Endodermal cell (in vitro differentiated cells): Measurements from ENCODE around the gene ORC1. TPM values are rescaled to one million over a fixed set of nuclear protein-coding genes. Genes with fewer than 3 reads are reported as not detected.

Source experiments
- DNase-seq: peaks from one replicate; pipeline ENCODE4 v3.0.0-alpha.2; 2017
- H3K27ac ChIP-seq: 2 replicates; pipeline ENCODE4 v1.5.1; 2013; ENCODE audit warnings: mild to moderate bottlenecking, low read depth, low read length, moderate library complexity
- H3K27me3 ChIP-seq: 2 replicates; pipeline ENCODE4 v1.6.1; 2013; ENCODE audit warnings: mild to moderate bottlenecking, low read length, moderate library complexity; ENCODE audit not compliant: insufficient read depth, control insufficient read depth, poor library complexity, severe bottlenecking
- H3K36me3 ChIP-seq: 2 replicates; pipeline ENCODE4 v1.7.0; 2013; ENCODE audit warnings: mild to moderate bottlenecking, low read length, moderate library complexity; ENCODE audit not compliant: control insufficient read depth, insufficient read depth
- H3K4me1 ChIP-seq: one replicate; pipeline ENCODE4 v1.7.0; 2013; ENCODE audit warnings: low read length; ENCODE audit not compliant: control insufficient read depth, insufficient read depth
- H3K4me3 ChIP-seq: 2 replicates; pipeline ENCODE4 v1.5.1; 2013; ENCODE audit warnings: mild to moderate bottlenecking, low read length, moderate library complexity
- H3K9ac ChIP-seq: 2 replicates; pipeline ENCODE4 v1.6.1; 2013; ENCODE audit warnings: mild to moderate bottlenecking, low read length, moderate library complexity; ENCODE audit not compliant: poor library complexity, severe bottlenecking; ENCODE audit errors: extremely low read depth
- H3K9me3 ChIP-seq: 2 replicates; pipeline ENCODE4 v1.6.1; 2013; ENCODE audit warnings: mild to moderate bottlenecking, low read length, moderate library complexity; ENCODE audit not compliant: control insufficient read depth
- H3K27ac Mint-ChIP-seq: 2 replicates; pipeline ENCODE4 v1.8.0; 2020; ENCODE audit warnings: mixed read lengths
- H3K27me3 Mint-ChIP-seq: 2 replicates; pipeline ENCODE4 v1.8.0; 2021; ENCODE audit warnings: mild to moderate bottlenecking, mixed read lengths; ENCODE audit not compliant: insufficient read depth
- H3K36me3 Mint-ChIP-seq: 2 replicates; pipeline ENCODE4 v1.8.0; 2020; ENCODE audit warnings: low read depth, mixed read lengths
- H3K4me1 Mint-ChIP-seq: 2 replicates; pipeline ENCODE4 v1.8.0; 2020; ENCODE audit warnings: mixed read lengths
- H3K4me3 Mint-ChIP-seq: 2 replicates; pipeline ENCODE4 v1.8.0; 2020; ENCODE audit warnings: mild to moderate bottlenecking, moderate library complexity, mixed read lengths
- H3K9me3 Mint-ChIP-seq: 2 replicates; pipeline ENCODE4 v1.8.0; 2020; ENCODE audit warnings: mild to moderate bottlenecking, mixed read lengths
- WGBS, 2 experiments: methylation state at CpG; one replicate each; pipeline versions ENCODE4 v1.1.5 to v1.1.7; 2013; ENCODE audit warnings: missing lambda C conversion rate in 2 of 2, mixed read lengths in 1 of 2; ENCODE audit not compliant: insufficient coverage in 1 of 2, insufficient read length in 1 of 2; 5-methylcytosine and 5-hydroxymethylcytosine counted together
- total RNA-seq, 2 donors: library from RNA; stranded (reverse); fragmentation: NEBNext Ultra II Directional in 1 of 2; extraction: Animal tissue kit (Norgen Biotek cat#: 25700) in 1 of 2; gene quantifications; 2 replicates in 1 of 2; 3 replicates in 1 of 2; pipeline ENCODE4 v1.2.1, GENCODE V29; 2021
- TF ChIP-seq, protein P1 (sequence below): fragments of 200-600 bp; sonication (generic); conservative IDR thresholded peaks from 2 replicates; pipeline ENCODE4 v1.5.0; 2021; ENCODE audit warnings: antibody characterized with exemption, mild to moderate bottlenecking

Gene ORC1
- total RNA-seq, 2 donors from 2014 or later, result 23.0 to 25.5 TPM

DNA sequence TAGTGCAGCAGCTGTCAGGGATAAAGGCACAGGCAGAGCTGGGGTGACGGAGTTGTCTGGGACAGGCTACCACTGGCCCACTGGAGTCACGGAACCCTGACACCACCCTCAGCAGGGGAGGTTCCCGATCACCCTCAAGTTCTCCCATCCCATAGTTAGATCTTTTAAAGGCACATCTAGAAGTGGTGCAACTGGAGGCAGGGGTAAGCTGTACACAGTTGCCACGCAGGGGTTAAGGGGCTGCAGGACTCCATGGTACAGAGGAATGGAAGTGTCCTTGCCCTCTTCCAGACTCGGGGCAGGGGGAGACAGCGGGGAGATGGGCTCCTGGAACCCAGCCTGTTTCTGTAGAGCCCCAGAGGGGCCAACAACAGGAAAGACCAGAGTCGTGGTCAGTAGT, 51.5 kb downstream of the ORC1 start:
- H3K36me3 Mint-ChIP-seq, result peaks cover 61% of the 10 kb centered on the region
- no peak overlapping the region for H3K4me3 ChIP-seq
- peaks cover 4% of the 10 kb centered on the region for H3K4me1 ChIP-seq
- H3K4me1 Mint-ChIP-seq, result peaks cover 7% of the 10 kb centered on the region
- H3K27me3 ChIP-seq, result no peaks in the 10 kb centered on the region
- no peaks in the 10 kb centered on the region for H3K9me3 Mint-ChIP-seq
- peaks cover 60% of the 10 kb centered on the region for H3K36me3 ChIP-seq
- H3K27ac Mint-ChIP-seq, result peak overlapping the region; percentile 40
- no peaks in the 10 kb centered on the region for H3K9me3 ChIP-seq
- no peak overlapping the region for H3K4me3 Mint-ChIP-seq
- H3K9ac ChIP-seq, result no peak overlapping the region
- TF ChIP-seq, protein P1, sequence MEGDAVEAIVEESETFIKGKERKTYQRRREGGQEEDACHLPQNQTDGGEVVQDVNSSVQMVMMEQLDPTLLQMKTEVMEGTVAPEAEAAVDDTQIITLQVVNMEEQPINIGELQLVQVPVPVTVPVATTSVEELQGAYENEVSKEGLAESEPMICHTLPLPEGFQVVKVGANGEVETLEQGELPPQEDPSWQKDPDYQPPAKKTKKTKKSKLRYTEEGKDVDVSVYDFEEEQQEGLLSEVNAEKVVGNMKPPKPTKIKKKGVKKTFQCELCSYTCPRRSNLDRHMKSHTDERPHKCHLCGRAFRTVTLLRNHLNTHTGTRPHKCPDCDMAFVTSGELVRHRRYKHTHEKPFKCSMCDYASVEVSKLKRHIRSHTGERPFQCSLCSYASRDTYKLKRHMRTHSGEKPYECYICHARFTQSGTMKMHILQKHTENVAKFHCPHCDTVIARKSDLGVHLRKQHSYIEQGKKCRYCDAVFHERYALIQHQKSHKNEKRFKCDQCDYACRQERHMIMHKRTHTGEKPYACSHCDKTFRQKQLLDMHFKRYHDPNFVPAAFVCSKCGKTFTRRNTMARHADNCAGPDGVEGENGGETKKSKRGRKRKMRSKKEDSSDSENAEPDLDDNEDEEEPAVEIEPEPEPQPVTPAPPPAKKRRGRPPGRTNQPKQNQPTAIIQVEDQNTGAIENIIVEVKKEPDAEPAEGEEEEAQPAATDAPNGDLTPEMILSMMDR, result no peak
- DNase-seq, result no peak
- H3K27me3 Mint-ChIP-seq, result no peaks in the 10 kb centered on the region
- 93 to 96% methylated on average over 7 of the region's 7 CpGs for WGBS, 2 experiments
- H3K27ac ChIP-seq, result no peak overlapping the region

DNA sequence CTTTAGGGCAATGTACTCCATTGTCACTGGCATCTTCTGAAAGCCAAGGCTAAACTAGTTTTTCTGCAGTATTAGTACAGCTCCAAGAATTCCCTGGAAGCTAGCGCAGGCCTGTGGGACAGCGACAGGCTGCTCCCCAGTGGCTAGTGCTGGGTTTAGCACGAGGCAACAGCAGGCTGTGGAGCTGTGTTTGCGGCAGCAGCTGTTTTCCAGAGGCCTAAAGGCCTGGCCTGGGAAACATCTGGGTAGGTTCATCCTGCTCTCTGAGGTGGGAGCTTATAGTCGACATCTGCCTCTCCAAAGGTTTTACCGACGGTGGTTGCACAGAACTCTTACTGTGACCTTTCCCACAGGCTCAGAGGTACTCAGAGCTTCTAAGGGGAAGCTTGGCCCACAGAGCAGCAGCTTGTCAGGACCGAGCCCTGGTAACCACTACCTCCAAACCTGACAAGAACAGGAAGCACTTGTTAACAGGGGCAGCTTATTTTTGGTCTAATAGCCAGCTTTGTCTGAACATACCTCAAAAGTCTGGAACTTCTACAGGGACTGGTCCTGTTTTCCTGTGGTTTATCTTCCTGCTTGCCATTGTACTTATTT, 55.4 kb downstream of the ORC1 start:
- 67 to 73% methylated on average over 7 to 8 of the region's 8 CpGs for WGBS, 2 experiments
- peaks cover 7% of the 10 kb centered on the region for H3K4me1 Mint-ChIP-seq
- Histone ChIP-seq H3K36me3 (peaks cover 21% of the 10 kb centered on the region), H3K27ac (no peak overlapping the region), H3K27me3 (no peaks in the 10 kb centered on the region), H3K9me3 (no peaks in the 10 kb centered on the region), H3K4me3 (no peak overlapping the region), H3K4me1 (peaks cover 4% of the 10 kb centered on the region), H3K9ac (no peak overlapping the region)
- H3K27me3 Mint-ChIP-seq, result no peaks in the 10 kb centered on the region
- H3K27ac Mint-ChIP-seq, result peak overlapping the region; percentile 39
- peaks cover 46% of the 10 kb centered on the region for H3K36me3 Mint-ChIP-seq
- TF ChIP-seq, protein P1, result peak; percentile 77
- peak; percentile 89 for DNase-seq
- H3K9me3 Mint-ChIP-seq, result no peaks in the 10 kb centered on the region
- no peak overlapping the region for H3K4me3 Mint-ChIP-seq

DNA sequence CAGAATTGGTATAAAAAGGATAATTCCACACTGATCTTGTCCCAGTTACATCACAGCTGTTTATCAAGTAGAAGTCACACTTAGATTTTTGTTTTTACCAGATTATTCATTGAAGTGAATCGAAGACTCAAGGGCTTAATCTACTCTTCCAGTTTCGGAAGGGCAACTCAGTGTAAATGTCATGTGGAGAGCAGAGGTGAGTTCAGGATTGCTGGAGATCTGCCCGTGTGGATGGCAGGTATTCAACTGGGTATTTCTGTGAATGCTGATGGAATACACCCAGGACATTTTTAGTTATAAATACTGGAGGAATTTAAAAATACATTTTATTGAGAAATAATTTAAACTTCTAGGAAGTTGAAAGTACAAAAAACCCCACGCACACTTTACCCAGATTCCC, 57.6 kb downstream of the ORC1 start:
- no peaks in the 10 kb centered on the region for H3K27me3 Mint-ChIP-seq

More for the DNA sequence above, 57.6 kb downstream of the ORC1 start:
- TF ChIP-seq, protein P1, result no peak
- peaks cover under 1% of the 10 kb centered on the region for H3K36me3 ChIP-seq
- H3K4me3 ChIP-seq, result no peak overlapping the region
- H3K9me3 ChIP-seq, result no peaks in the 10 kb centered on the region
- Mint-ChIP-seq H3K4me3 (no peak overlapping the region), H3K9me3 (no peaks in the 10 kb centered on the region), H3K27ac (no peak overlapping the region), H3K36me3 (peaks cover 27% of the 10 kb centered on the region), H3K4me1 (peaks cover 7% of the 10 kb centered on the region)
- H3K4me1 ChIP-seq, result peaks cover 4% of the 10 kb centered on the region
- DNase-seq, result no peak
- no peak overlapping the region for H3K27ac ChIP-seq
- 96% methylated on average over 3 to 4 of the region's 4 CpGs for WGBS, 2 experiments
- no peak overlapping the region for H3K9ac ChIP-seq
- no peaks in the 10 kb centered on the region for H3K27me3 ChIP-seq
